EH (cell line): ENCODE measurements around the gene SDK1.
"Not testable (repeated sequence)": the region's sequence is repeated elsewhere in the genome, so short reads cannot be mapped to it uniquely, and the experiment has no call there.

ENCODE experiments used
- DNase-seq: peaks from one replicate; pipeline ENCODE4 v3.0.0-alpha.2; 2015; ENCODE audit warnings: low read depth

SDK1 gene

DNA sequence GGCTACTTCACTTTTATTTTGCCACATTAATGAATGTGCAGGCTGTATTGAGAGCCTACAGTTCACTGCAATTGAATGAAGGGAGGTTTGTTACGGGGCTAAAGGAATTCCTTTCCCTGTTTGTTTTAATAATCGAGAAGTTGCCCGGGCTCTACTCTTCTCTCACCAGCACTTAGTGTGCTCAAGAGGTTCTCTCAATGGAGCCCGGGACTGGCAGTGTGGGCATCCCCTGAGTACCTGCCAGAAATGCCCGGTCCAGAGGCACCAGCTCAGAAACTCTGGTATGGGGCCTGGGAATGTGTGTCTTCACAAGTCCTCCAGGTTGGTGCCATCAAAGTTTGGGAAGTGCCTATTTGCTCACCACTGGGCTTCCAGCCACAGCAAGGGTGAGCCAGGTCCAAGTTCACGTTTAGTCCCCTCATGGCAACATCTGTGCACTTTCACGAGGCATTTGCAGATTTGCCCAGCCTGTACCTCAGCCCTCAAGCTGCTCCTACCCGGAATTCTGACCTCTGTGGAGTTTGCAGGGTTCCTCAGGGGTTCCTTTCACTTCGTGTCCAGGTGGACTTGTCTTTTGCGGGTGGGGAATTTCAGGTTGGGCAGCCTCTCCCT is 622.4 kb downstream of the SDK1 start:
- no peak for DNase-seq

DNA sequence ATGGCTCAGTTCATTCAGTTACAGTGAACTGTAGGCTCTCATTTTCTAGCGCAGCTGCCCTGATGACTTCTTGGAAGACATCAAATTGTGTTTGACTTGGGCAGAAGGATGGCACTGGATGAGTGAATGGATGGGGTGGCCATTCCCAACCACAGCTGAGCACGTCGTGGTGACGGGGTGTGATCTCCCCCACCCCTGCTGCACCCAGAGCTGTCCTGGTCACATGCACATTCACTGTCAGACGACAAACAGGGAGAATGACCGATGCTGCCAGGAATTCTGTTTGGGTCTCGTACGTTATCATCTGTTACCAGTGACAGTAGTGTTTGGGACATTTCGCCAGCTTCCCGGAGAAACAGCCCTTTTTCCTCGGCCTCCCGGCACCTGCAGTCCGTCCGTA is 623.2 kb downstream of the SDK1 start:
- DNase-seq, result no peak

DNA sequence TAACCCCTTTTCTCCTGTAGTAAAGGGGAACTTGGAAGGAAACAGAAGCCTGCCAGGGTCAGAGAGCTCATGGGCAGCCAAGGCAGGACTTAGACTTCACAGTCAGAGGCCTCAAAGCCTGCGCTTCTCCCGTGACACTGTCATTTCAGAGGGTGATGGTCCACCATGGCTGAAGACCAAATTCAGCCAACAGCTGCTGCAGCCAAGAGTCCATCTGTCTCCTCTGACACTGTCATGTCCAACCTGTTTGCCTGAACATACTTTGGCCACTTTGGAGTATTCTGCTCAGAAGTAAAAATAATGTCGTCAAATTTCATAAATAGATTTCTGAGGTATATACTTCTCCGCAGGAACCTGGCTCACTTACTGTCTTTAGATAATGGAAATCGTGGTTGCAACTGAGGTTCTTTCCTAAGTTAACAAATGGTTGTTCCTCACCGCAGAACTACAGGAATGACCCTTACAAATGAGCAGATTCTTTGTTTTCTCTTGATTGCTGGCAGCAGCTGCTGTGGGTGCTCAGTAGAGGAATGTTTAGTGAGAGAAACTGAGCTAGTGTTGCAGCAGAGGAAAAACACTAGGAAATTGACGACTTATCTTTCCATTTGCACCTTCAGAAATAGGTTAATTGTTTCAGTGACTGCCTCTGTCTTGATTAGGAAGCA is 626.5 kb downstream of the SDK1 start:
- no peak for DNase-seq

DNA sequence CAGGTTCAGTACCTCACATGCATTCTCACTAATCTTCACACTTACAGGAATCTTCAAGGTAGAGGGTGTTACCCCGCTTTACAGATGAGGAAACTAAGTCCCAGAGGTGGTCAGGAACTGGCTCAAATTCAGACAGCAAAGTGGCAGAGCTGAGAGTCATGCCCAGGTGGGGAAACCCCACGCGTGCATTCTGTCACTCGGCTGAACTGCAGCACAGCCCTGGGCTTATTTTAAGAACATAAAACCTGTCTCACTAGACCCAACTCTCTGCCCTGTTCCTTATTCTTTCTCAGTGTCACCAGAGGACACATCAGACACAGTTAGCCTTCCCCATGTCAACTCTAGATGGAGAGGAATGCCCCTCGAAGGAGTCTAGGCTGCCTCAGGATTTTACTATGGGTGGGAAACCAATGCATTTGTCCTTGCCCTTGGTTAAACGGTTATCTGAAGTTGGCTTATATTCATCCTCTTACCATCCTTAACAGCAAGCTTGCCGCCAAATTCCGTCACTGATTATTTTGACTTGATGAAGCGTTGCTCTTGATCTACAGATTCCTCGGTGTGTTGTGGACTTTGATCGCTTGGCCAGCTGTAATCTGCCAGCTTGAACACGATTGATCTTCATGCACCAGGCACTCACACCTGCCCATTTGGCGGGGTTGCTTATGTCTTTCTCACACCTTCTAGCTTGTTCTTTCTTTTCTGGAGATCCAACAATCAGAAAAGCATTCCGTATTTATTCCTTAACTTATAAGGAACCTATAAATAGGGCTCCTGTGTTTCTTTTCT is 627.9 kb downstream of the SDK1 start:
- DNase-seq, result no peak

DNA sequence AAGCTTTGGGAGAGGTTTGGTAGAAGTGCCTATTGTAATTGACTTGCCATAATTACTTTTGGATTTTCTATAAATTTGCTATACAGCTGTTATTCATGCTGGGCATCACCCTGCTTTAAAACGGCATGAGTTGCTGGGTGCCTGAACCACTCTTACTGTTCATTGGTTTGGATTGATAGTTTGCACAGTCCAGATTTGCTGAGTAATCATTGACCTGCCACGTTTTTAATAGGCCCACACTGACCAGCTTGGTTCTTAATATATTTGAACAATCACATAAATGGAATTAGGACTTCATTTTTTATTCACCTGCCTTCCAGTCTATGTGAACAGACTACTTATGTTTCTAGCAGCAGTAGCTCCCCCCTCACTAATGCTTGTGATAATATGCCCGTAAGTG is 630.8 kb downstream of the SDK1 start:
- DNase-seq, result no peak

DNA sequence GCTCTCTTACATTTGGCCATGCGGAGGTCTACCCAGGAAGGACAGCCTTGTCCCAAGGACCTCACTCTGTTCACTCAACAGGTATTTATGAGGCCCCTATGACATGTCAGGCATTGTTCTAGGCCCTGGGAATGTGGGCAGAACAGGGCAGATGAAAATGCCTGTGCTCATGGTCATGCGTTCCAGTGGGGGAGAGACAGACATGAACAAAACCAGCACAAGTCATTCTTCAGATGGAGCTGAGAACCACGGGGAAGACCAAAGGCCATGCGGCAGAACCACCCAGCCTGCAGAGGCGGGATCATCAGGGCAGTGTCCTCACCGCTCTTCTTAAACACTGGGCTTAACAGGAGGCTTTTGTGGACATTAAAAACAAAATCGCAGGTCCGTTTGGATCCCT is 636.1 kb downstream of the SDK1 start:
- DNase-seq, result no peak

DNA sequence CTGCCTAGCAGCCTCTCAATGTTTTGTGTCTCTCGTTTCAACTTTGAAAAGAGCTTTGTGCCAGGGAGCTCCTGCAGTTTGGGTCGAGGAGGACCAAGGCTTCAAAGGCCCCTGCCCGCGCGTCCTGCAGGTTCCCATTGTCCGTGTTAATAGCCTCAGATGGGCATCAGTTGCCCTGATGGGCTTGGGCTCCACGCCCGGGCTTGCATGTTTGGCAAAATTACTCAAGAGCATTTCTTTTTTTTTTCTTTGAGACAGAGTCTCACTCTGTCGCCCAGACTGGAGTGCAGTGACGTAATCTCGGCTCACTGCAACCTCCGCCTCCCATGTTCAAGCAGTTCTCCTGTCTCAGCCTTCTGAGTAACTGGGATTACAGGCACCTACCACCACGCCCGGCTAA is 636.6 kb downstream of the SDK1 start:
- DNase-seq, result no peak

DNA sequence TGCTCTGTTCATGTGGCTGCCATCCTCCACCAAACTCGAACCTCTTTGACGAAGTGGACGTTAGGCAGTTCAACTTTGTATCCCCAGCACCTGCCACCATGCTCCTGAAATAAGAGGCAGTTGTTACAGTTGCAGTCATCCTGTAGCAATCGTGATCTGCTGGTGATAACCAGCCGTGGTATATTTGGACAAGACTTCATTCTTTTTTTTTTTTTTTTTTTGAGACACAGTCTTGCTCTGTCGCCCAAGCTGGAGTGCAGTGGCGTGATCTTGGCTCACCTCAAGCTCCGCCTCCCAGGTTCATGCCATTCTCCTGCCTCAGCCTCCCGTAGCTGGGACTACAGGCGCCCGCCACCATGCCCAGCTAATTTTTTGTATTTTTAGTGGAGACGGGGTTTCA is 640.7 kb downstream of the SDK1 start:
- not testable (repeated sequence) for DNase-seq

DNA sequence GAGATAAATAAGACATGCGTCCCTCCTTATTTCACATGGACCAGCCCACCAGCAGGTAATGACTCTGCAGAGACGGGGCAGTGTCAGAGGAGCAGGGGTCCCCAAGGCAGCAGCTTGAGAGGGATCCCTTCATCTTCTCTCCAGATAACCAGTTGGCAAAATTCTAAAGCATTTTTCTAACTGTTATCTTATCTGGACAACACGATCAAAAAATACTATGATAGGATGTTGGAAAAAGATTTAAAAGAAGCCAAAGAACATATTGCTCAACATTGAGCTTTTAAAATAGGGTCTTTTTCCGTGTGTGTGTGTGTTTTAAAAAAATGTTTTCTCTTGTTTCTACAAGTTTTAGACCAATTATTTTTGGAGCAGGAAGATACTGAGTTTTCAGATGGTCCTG is 641.2 kb downstream of the SDK1 start:
- no peak for DNase-seq

DNA sequence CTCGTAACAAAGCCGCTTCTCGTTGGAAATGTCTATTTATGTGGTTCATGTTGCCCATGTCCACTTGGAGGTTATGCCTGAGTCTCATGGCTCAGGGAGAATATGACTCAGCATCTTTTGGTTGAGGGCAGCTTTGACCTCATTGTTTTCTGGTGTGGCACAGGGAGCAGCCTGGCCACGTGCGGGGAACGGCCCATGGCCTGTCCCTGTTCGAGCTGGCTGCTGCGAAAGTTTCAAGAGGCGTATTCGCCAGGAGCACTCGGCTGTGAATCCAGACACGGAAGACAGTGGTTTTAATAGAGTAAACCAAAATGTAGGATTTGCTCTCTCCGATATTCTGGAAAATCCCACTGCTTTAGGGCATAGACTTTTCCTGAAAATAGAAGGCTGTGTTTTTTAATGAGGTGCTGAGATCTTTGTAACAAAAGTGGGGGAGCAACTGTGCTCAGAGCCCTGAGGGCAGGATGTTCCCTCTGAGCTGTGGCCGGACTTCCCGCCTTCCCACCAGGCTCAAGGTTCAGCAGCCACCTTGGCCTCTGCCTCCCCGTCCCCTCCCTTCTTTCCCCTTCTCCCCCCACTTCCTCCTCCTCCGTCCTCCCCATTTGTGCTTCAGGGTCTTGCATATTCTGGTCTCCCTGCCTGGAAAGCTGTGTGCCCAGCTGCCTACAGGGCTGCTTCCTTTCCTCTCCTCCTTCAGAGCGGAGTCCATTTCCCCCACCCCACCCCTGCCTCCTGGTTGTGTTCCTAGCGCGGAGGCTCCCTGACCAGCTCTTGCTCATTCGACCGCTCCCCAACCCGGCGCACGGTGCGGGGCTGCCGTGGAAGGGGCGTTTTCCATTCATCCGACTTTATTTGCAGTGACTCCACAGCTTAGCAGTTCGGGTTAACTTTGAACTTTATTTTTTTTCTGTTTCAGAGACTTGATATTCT is 642.0 kb downstream of the SDK1 start:
- DNase-seq, result no peak

DNA sequence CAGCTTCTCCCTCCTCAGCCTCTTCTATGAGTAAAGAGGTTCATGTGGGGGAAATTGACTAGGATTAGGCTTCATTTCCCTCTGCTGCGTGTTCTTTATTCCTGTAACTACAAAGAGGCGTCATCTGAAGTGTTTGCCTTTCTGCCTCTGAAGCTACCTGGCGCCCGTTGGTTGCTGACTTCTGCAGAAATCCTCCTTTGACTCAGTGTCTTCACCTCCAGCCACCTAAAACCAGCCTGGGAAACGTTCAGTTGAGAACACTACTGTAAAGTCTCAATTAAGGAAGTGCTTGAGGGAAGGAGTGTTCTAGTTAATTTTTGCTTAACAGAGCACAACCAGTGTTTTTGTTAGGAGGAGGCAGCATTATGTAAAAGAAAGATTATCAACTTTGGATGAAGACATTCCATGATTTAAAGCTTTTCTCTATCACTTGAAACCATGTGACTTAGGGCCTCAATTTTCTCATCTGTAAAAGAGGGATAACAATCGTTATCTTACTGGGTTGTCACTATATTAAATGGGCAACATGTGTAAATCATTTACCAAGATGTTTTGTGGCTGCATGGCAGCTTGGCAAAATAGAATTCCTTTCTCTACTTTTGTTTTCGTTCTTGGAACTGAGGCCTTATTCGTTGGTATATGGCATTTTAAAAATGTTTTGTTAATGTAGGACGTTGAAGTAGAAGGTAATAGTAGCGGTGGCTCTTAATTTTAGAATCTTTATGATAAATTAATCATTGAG is 642.9 kb downstream of the SDK1 start:
- no peak for DNase-seq

DNA sequence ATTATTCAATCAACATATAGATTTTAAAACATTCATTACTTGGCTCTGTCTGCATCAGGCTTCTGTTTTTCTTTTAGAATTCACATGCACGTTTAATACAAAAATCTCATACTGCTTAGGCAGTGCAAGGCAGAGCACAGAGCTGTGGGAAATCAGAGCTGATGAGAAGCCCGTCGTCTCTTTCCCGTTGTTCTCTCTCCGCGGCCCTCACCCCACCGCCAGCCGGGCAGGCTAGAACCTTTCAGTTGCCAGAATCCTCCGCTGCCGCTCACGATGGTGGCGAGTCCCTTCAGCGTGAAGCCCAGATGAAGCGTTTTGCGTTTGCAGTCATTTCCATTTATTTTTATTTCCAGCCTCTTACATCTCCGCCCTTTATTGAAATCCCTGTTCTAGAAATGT is 648.2 kb downstream of the SDK1 start:
- DNase-seq, result no peak

DNA sequence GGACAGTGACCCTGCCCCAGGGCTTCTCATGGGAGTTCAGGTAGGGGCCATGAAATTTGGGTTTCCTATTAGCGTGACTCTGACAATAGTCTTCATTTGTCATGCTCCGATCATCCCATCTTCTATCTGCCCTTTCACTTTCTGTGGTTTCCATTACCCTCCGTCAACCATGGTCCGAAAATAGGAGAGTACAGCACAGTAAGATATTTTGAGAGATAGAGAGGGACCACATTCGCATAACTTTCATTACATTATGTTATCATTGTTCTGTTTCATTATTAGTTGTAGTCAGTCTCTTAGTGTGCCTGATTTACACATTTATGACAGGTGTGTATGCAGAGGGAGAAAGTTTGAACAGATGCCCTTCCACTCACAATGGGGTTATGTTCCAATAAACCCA is 649.2 kb downstream of the SDK1 start:
- DNase-seq, result no peak

DNA sequence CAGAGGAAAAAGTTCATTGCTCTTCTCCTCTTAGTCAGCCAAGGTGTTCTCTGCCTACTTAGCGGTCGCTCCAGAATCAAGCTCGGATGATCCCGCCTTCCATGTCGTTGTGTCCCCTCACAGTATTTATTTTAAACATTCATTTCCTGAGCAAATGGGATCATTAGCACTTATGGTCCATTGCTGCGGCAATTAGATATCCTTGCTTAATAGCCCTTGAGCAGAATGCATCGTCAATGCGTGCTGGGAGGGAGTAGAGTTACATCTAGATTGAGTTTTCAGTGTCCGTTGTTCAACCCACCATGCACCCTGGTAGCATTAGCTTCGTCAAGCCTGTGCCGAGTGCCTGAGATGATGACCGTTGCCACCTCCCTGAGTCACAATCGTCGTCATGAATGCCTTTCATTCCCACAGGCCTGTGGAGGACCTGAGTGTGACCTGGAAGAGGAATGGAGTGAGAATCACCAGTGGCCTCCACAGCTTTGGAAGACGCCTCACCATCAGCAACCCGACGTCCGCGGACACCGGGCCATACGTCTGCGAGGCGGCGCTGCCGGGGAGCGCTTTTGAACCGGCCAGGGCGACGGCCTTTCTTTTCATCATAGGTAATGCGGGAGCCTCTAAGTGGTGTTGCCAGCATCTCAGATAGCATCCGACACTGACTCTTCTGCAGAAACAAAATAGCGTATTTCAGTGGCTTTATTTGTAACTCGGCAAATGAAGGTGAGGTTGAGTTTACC is 650.4 kb downstream of the SDK1 start:
- no peak for DNase-seq

DNA sequence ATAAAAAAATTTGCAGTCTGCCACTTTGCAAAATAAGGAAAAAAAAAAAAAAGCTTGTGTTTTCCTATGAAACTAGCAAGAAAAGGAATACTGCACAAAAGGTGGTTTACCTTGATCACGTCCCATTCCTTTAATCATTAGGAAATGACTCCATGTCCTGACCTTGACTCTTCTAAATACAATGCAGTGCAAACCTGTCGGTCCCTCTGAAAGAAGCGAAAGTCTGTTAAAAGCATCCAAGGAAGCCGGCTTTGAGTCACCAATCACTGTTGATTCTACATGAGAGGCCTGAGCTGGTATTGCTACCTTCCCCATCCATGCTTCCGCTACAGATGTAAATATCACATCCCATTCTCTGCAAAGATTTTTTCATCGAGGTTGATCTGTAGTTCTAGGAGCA is 652.1 kb downstream of the SDK1 start:
- DNase-seq, result no peak

DNA sequence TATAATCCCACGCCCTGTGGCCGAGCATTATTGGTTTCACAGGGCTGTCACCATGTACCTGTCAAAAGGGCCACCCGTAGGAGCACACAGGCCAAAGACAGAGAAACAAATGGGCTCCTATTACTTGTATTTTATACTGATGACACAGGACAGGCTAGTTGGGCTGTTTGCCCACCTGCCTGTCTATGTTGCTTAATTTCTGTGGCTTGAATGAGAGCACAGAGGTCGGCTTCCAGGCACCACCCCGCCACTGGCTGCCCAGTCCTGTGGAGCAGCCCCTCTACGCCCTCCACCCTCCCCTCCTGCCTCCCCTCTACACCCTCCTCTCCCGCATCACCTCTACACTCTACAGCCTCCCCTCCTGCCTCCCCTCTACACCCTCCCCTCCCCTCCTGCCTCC is 652.9 kb downstream of the SDK1 start:
- no peak for DNase-seq

DNA sequence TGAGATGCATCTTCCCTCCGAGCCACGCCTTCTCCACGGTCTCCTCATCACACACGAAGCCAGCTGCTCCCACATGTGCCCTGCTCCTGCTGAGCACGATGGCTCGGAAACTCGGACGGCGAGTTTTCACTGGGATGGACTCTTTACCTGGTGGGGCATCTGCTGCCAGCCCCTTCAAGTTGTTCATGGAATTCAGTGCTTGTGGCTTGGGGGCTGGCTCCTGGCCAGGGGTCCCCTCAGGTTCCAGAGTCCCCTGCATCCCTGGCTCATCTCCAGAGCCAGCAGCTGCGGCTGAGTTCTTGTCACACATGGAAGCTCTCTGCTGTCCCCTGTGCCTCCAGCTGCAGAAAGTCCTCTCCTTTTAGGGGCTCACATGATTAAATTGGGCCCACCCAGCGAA is 654.0 kb downstream of the SDK1 start:
- no peak for DNase-seq

DNA sequence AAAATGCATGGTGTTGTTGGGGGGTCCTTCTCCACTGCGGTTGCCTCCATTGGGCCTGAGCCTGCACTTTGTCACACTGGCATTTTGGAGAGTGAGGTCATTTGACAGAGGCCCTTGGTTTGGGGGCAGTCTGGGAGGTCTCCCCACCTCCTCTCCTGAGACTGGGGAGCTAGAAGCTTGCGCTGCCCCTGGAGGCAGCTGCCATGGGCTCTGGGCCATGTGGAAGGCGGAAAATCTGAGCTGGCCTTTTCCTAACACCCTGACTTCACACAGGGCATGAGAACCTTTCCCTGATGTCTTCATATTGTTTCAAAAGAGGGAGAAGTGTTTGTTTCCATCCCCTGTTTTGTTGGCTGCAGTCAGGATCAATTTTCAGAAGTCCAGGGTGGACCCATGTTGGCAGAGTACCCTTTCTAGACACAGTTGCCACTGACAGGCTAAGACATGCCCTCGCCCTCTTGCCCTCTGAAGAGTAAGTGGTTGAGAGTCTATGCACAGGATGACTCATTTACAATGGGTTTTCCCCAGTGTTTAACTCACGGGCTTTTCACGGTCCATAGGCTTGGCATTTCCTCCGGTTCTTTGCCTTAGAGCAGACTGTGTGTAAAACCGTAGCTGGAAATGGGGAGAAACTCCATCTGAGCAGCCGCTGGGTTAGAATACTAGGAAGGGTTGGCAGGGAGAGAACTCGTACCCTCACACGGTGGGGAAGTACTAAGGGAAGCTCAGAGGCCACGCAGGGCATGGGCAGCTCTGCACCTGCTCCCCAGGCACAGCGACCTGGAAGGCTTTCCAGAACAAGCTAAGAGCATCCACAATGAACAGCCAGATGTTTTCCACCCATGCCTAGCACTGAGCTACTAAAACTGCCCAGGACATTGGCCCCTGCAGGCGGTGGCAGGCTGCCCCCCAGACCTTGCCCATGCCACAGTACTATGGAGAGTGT is 655.0 kb downstream of the SDK1 start:
- DNase-seq, result no peak

DNA sequence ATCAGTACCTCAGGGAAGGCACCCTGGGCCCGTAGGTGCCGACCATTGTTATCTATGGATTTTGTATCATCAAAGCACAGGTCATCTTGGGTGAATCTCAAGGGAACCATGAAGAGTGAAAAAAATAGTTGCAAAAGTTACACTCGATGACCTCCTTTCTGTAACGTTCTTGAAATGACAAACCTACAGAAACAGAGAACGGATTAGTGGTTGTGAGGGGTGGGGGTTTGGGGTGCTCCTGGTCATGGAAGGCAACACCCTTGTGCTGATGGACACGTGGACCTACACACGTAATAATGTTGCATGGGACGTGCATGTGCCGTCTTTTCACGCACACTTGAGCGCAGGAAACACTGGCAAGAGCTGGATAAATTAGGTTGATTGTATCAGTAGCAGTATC is 655.9 kb downstream of the SDK1 start:
- DNase-seq, result no peak
